Caco-2 (cell line): ENCODE data around the gene IFITM10. TPM values are rescaled to one million over a fixed set of nuclear protein-coding genes. Genes with fewer than 3 reads are reported as not detected.

ENCODE experiments used
- BruUV-seq: library from RNA; stranded (reverse); fragments of 400-500 nt; replicated peaks from 2 replicates; lab custom pipeline; 2021; lab: Mats Ljungman, UMichigan
- CTCF ChIA-PET: fragments of 300-600 bp; sonication (Branson Sonifier 250); formaldehyde crosslinking; loops from one replicate; lab custom pipeline; 2022; ENCODE audit warnings: antibody characterized with exemption; lab: Charles Lee
- POLR2A ChIA-PET: fragments of 300-600 bp; sonication (Branson Sonifier 250); formaldehyde crosslinking; loops from one replicate; lab custom pipeline; 2022; ENCODE audit warnings: antibody characterized with exemption; lab: Charles Lee
- DNase-seq, 2 experiments: peaks; one replicate each; pipeline versions ENCODE4 v3.0.0 to v3.0.0-alpha.2; 2020 to 2022
- H3K27me3 ChIP-seq: replicated peaks from 2 replicates; pipeline ENCODE4 v1.6.0; 2011; ENCODE audit warnings: low read length; ENCODE audit not compliant: control insufficient read depth, insufficient read depth
- H3K36me3 ChIP-seq: 2 replicates; pipeline ENCODE4 v1.5.1; 2011; ENCODE audit warnings: low read length; ENCODE audit not compliant: control insufficient read depth, insufficient read depth
- H3K4me1 ChIP-seq: fragments of 250-450 bp; sonication (Bioruptor Pico); 2 replicates; pipeline ENCODE4 v1.5.1; 2020; ENCODE audit warnings: mild to moderate bottlenecking
- H3K4me3 ChIP-seq: 2 replicates; pipeline ENCODE4 v1.5.1; 2011; ENCODE audit warnings: low read depth, mild to moderate bottlenecking, control low read depth, low read length
- H3K9me3 ChIP-seq: fragments of 250-450 bp; sonication (Bioruptor Pico); 2 replicates; pipeline ENCODE4 v1.5.1; 2020; ENCODE audit warnings: mild to moderate bottlenecking, moderate library complexity
- H3K27ac Mint-ChIP-seq: one replicate; pipeline ENCODE4 v1.8.0; 2022; ENCODE audit warnings: mixed read lengths; ENCODE audit not compliant: unreplicated experiment
- H3K27me3 Mint-ChIP-seq: one replicate; pipeline ENCODE4 v1.8.0; 2022; ENCODE audit warnings: mixed read lengths; ENCODE audit not compliant: insufficient read depth, unreplicated experiment
- H3K36me3 Mint-ChIP-seq: one replicate; pipeline ENCODE4 v1.8.0; 2022; ENCODE audit warnings: mild to moderate bottlenecking, mixed read lengths; ENCODE audit not compliant: insufficient read depth, unreplicated experiment
- H3K4me1 Mint-ChIP-seq: one replicate; pipeline ENCODE4 v1.8.0; 2022; ENCODE audit warnings: low read depth, mixed read lengths; ENCODE audit not compliant: unreplicated experiment
- H3K4me3 Mint-ChIP-seq: one replicate; pipeline ENCODE4 v1.8.0; 2022; ENCODE audit warnings: mild to moderate bottlenecking, moderate library complexity, mixed read lengths; ENCODE audit not compliant: unreplicated experiment
- H3K9me3 Mint-ChIP-seq: one replicate; pipeline ENCODE4 v1.8.0; 2022; ENCODE audit warnings: mixed read lengths; ENCODE audit not compliant: unreplicated experiment
- intact Hi-C: fragments of 100-400 bp; cut with micrococcal nuclease; formaldehyde crosslinking; loops from one replicate; pipeline ENCODE4 v1.10.0; 2022; ENCODE audit not compliant: unreplicated experiment
- total RNA-seq: library from RNA; stranded (reverse); gene quantifications from 2 replicates; pipeline ENCODE4 v1.2.3, GENCODE V29; 2022
- TF ChIP-seq, protein P1 (sequence below), 2 experiments: fragments of 200-600 bp in 1 of 2; IDR thresholded peaks; 1 replicate in 1 of 2; 2 replicates in 1 of 2; pipeline versions ENCODE4 v1.5.1 to v1.8.0; 2011 to 2022; ENCODE audit warnings: antibody characterized with exemption in 1 of 2, control low read depth in 1 of 2, inconsistent platforms in 1 of 2, low read depth in 1 of 2, low read length in 1 of 2, mild to moderate bottlenecking in 1 of 2, moderate library complexity in 1 of 2; ENCODE audit not compliant: insufficient read depth in 1 of 2, severe bottlenecking in 1 of 2, unreplicated experiment in 1 of 2

The IFITM10 gene
- total RNA-seq, 1 experiment from 2014 or later: 2.7 TPM

GRCh38 chr11:1755692-1756561 lies 5.5 kb upstream of the IFITM10 start:
- no TSS peak for BruUV-seq
- H3K36me3 Mint-ChIP-seq: peaks cover 35% of the 10 kb centered on the region
- intact Hi-C loops: no loop called here
- no peaks in the 10 kb centered on the region for H3K9me3 Mint-ChIP-seq
- POLR2A ChIA-PET: no interaction called here
- Histone ChIP-seq H3K27me3 (no peaks in the 10 kb centered on the region), H3K9me3 (no peaks in the 10 kb centered on the region), H3K36me3 (peaks cover 1% of the 10 kb centered on the region), H3K4me3 (no peak overlapping the region), H3K4me1 (no peaks in the 10 kb centered on the region)
- no peak overlapping the region for H3K27ac Mint-ChIP-seq
- H3K4me1 Mint-ChIP-seq: no peaks in the 10 kb centered on the region
- DNase-seq: no peak
- TF ChIP-seq, protein P1, sequence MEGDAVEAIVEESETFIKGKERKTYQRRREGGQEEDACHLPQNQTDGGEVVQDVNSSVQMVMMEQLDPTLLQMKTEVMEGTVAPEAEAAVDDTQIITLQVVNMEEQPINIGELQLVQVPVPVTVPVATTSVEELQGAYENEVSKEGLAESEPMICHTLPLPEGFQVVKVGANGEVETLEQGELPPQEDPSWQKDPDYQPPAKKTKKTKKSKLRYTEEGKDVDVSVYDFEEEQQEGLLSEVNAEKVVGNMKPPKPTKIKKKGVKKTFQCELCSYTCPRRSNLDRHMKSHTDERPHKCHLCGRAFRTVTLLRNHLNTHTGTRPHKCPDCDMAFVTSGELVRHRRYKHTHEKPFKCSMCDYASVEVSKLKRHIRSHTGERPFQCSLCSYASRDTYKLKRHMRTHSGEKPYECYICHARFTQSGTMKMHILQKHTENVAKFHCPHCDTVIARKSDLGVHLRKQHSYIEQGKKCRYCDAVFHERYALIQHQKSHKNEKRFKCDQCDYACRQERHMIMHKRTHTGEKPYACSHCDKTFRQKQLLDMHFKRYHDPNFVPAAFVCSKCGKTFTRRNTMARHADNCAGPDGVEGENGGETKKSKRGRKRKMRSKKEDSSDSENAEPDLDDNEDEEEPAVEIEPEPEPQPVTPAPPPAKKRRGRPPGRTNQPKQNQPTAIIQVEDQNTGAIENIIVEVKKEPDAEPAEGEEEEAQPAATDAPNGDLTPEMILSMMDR (IDR thresholded peaks at IDR 0.05; ENCODE audit: insufficient read depth in 1 of 2, low read depth in 1 of 2, low read length in 1 of 2, severe bottlenecking in 1 of 2, unreplicated experiment in 1 of 2): no peak
- CTCF ChIA-PET: interaction anchor here (1.2 to 1.4 kb wide), 2 partner anchors 78 to 103 kb away, joined by 3 read pairs; no protein-coding TSS in a partner anchor
- no peak overlapping the region for H3K4me3 Mint-ChIP-seq
- no peaks in the 10 kb centered on the region for H3K27me3 Mint-ChIP-seq

DNA sequence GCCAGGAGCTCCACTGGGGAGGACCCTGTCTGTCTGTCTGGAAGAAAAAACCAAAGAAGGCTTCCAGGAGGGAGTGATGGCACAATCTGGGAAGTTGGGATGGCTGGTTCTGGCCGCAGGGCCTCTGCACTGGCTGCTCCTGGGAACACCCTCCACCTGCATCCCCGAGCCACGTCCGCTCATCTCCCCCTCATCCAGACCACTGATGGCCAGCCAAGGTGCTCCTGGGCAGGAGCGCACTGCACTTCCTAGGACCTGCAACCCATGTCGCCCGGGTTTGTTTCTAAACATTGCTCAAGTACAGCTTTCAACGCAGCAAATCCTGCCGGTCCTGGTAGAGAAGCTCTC lies 4.9 kb upstream of the IFITM10 start:
- Mint-ChIP-seq H3K36me3 (peaks cover 39% of the 10 kb centered on the region), H3K9me3 (no peaks in the 10 kb centered on the region), H3K27ac (no peak overlapping the region), H3K4me1 (no peaks in the 10 kb centered on the region), H3K27me3 (peaks cover 3% of the 10 kb centered on the region), H3K4me3 (no peak overlapping the region)
- Histone ChIP-seq H3K9me3 (no peaks in the 10 kb centered on the region), H3K36me3 (peaks cover 1% of the 10 kb centered on the region), H3K4me3 (no peak overlapping the region), H3K27me3 (no peaks in the 10 kb centered on the region), H3K4me1 (no peaks in the 10 kb centered on the region)
- intact Hi-C loops: no loop called here
- no peak for DNase-seq
- no TSS peak for BruUV-seq
- ChIA-PET CTCF (interaction anchor here (1.2 to 1.4 kb wide), 2 partner anchors 78 to 103 kb away, joined by 3 read pairs; no protein-coding TSS in a partner anchor), POLR2A (no interaction called here)
- TF ChIP-seq, protein P1 (IDR thresholded peaks at IDR 0.05; ENCODE audit: insufficient read depth in 1 of 2, low read depth in 1 of 2, low read length in 1 of 2, severe bottlenecking in 1 of 2, unreplicated experiment in 1 of 2): no peak

GRCh38 chr11:1754376-1755150 lies 4.2 kb upstream of the IFITM10 start:
- no peaks in the 10 kb centered on the region for H3K27me3 ChIP-seq
- intact Hi-C loops: no loop called here
- TF ChIP-seq, protein P1 (IDR thresholded peaks at IDR 0.05; ENCODE audit: insufficient read depth in 1 of 2, low read depth in 1 of 2, low read length in 1 of 2, severe bottlenecking in 1 of 2, unreplicated experiment in 1 of 2): no peak
- no TSS peak for BruUV-seq
- no peak overlapping the region for H3K4me3 ChIP-seq
- H3K9me3 ChIP-seq: no peaks in the 10 kb centered on the region
- Mint-ChIP-seq H3K36me3 (peaks cover 47% of the 10 kb centered on the region), H3K4me3 (no peak overlapping the region), H3K4me1 (no peaks in the 10 kb centered on the region), H3K27ac (no peak overlapping the region), H3K27me3 (peaks cover 8% of the 10 kb centered on the region), H3K9me3 (no peaks in the 10 kb centered on the region)
- H3K4me1 ChIP-seq: no peaks in the 10 kb centered on the region
- H3K36me3 ChIP-seq: peaks cover 1% of the 10 kb centered on the region
- ChIA-PET POLR2A (no interaction called here), CTCF (interaction anchor here (1.2 to 1.4 kb wide), 2 partner anchors 79 to 102 kb away, joined by 3 read pairs; no protein-coding TSS in a partner anchor)
- no peak for DNase-seq
